ENCODE results near the gene UNC119B.

The UNC119B gene

GRCh38 chr12:120668868-120669840 lies 41.1 kb upstream of the UNC119B start:
- H3K27ac ChIP-seq: peak overlapping the region; percentile 56; the same call in 1 of the 2 replicates
- TF ChIP-seq CTCF (conservative IDR thresholded peaks at IDR 0.05): no peak

GRCh38 chr12:120670237-120670636 lies 40.0 kb upstream of the UNC119B start:
- peak overlapping the region; percentile 56; the same call in 1 of the 2 replicates for H3K27ac ChIP-seq

- H3K27ac ChIP-seq: no peak overlapping the region
- TF ChIP-seq CTCF (conservative IDR thresholded peaks at IDR 0.05): no peak
These were observed 39.6 kb upstream of the UNC119B start for GRCh38 chr12:120670667-120671066.

- H3K27ac ChIP-seq: no peak overlapping the region
- no peak for TF ChIP-seq CTCF (conservative IDR thresholded peaks at IDR 0.05)
These were observed 36.1 kb upstream of the UNC119B start for GRCh38 chr12:120674097-120674636.

GRCh38 chr12:120677765-120678473 lies 32.3 kb upstream of the UNC119B start:
- no peak for TF ChIP-seq CTCF (conservative IDR thresholded peaks at IDR 0.05)
- H3K27ac ChIP-seq: peak overlapping the region; percentile 85

GRCh38 chr12:120678572-120678971 lies 31.7 kb upstream of the UNC119B start:
- TF ChIP-seq CTCF (conservative IDR thresholded peaks at IDR 0.05): no peak
- H3K27ac ChIP-seq: peak overlapping the region; percentile 85

GRCh38 chr12:120680165-120680738 lies 30.0 kb upstream of the UNC119B start:
- peak overlapping the region; percentile 12; the same call in 1 of the 2 replicates for H3K27ac ChIP-seq
- no peak for TF ChIP-seq CTCF (conservative IDR thresholded peaks at IDR 0.05)

All from VCaP (cell line).